Measurements from ENCODE around the gene COL3A1. TPM values are rescaled to one million over a fixed set of nuclear protein-coding genes. Genes with fewer than 3 reads are reported as not detected.

Gene COL3A1
- total and polyA plus RNA-seq, 2 of the 13 experiments (the other 11 are each of a cell fraction or from before 2014, with no cell fraction given), result 0.04 TPM; not detected in 1

GRCh38 chr2:189050165-189050712 is 76.1 kb downstream of the COL3A1 start (continued):
- TF ChIP-seq THRA (CRISPR knock-in tag; IDR thresholded peaks at IDR 0.05; ENCODE audit: borderline replicate concordance) (peak; percentile 90; the same call in 1 of the 2 replicates), ZFP36L1 (CRISPR knock-in tag; IDR thresholded peaks at IDR 0.05) (no peak), ZNF232 (CRISPR knock-in tag; IDR thresholded peaks at IDR 0.05; ENCODE audit: borderline replicate concordance) (no peak), DNMT3B (CRISPR knock-in tag; conservative IDR thresholded peaks at IDR 0.05) (peak; percentile 78; the same call in 1 of the 2 replicates), KDM4B (CRISPR knock-in tag; IDR thresholded peaks at IDR 0.05) (no peak), FOXP1 (IDR thresholded peaks at IDR 0.05) (peak; percentile 34; the same call in 1 of the 2 replicates), FOXP1 (CRISPR knock-in tag; IDR thresholded peaks at IDR 0.05) (peak; percentile 82), ATF7-NPFF (CRISPR knock-in tag; IDR thresholded peaks at IDR 0.05; ENCODE audit: low read depth) (no peak), ZNF703 (CRISPR knock-in tag; IDR thresholded peaks at IDR 0.05; ENCODE audit: borderline replicate concordance) (peak; percentile 69; the same call in 1 of the 2 replicates), LRRFIP1 (CRISPR knock-in tag; conservative IDR thresholded peaks at IDR 0.05) (no peak), ARID3A (IDR thresholded peaks at IDR 0.05; ENCODE audit: low read depth, low read length) (peak; percentile 99), SAP130 (CRISPR knock-in tag; IDR thresholded peaks at IDR 0.05; ENCODE audit: low read depth) (peak; percentile 60), ZHX2 (IDR thresholded peaks at IDR 0.05; ENCODE audit: low read depth) (no peak), ZHX2 (CRISPR knock-in tag; IDR thresholded peaks at IDR 0.05; ENCODE audit: borderline replicate concordance) (no peak; the same call in 1 of the 2 replicates), KLF16 (CRISPR knock-in tag; IDR thresholded peaks at IDR 0.05) (0 out of 4 replicates have a peak, but pooled peaks of 1 of the 2 experiments have one; percentile 79), CREM (IDR thresholded peaks at IDR 0.05) (peak; percentile 99), CREM (CRISPR knock-in tag; IDR thresholded peaks at IDR 0.05) (no peak)
